ENCODE data around the gene ZSCAN21.

The ZSCAN21 gene

DNA sequence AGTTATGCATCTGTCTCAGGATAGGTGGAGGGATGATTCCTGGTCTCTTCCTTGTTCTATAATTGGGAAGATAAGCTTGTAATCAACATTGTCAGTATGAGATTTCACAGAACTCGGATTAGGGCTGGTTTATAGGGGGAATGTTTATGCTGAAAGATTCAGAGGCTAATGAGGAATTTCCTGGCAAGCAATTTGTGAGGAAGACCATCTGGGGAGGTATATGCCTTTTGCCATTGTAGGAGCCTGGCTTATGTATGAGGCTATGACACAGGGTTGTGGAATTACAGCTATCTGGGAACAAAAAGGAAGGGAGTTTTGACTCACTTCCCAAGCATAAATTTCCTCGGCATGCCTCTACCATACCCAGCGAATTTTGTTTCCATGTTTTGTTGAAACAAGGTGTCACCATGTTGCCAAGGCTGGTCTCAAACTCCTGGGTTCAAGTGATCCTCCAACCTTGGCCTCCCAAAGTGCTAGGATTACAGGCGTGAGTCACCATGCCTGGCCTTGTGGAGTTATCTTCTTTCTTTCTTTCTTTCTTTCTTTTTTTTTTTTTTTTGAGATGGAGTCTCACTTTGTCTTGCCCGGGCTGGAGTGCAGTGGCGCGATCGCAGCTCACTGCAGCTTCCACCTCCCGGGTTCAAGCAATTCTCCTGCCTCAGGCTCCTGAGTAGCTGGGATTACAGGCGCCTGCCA is 37.6 kb downstream of the ZSCAN21 start:
- TF ChIP-seq, protein P1, sequence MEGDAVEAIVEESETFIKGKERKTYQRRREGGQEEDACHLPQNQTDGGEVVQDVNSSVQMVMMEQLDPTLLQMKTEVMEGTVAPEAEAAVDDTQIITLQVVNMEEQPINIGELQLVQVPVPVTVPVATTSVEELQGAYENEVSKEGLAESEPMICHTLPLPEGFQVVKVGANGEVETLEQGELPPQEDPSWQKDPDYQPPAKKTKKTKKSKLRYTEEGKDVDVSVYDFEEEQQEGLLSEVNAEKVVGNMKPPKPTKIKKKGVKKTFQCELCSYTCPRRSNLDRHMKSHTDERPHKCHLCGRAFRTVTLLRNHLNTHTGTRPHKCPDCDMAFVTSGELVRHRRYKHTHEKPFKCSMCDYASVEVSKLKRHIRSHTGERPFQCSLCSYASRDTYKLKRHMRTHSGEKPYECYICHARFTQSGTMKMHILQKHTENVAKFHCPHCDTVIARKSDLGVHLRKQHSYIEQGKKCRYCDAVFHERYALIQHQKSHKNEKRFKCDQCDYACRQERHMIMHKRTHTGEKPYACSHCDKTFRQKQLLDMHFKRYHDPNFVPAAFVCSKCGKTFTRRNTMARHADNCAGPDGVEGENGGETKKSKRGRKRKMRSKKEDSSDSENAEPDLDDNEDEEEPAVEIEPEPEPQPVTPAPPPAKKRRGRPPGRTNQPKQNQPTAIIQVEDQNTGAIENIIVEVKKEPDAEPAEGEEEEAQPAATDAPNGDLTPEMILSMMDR (IDR thresholded peaks at IDR 0.05; ENCODE audit: borderline replicate concordance, insufficient read depth, low read depth, low read length) = no peak
- no peak overlapping the region for H3K4me3 ChIP-seq (ENCODE audit: low read depth, low read length)

DNA sequence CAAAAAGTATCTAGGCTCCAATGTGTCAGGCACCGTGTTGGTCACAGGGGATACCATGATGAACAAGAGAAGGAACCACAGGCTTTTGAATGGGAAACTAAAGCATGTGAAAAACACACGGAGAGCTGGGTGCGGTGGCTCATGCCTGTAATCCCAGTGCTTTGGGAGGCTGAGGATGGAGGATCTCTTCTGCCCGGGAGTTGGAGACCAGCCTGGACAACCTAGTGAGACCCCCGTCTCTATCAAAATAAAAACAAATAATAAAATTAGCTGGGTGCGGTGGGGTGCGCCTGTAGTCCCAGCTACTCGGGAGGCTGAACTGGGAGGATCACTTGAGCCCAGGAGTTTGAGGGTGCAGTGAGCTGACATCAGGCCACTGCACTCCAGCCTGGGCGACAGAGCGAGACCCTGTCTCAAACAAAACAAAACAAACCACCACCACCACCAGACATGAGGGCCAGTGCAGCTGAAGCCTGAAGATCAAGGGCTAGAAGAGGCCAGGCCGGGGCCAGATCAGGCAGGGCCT is 38.6 kb downstream of the ZSCAN21 start:
- peak overlapping the region; percentile 97 for H3K4me3 ChIP-seq (ENCODE audit: low read depth, low read length)
- TF ChIP-seq, protein P1 (IDR thresholded peaks at IDR 0.05; ENCODE audit: borderline replicate concordance, insufficient read depth, low read depth, low read length) = no peak

DNA sequence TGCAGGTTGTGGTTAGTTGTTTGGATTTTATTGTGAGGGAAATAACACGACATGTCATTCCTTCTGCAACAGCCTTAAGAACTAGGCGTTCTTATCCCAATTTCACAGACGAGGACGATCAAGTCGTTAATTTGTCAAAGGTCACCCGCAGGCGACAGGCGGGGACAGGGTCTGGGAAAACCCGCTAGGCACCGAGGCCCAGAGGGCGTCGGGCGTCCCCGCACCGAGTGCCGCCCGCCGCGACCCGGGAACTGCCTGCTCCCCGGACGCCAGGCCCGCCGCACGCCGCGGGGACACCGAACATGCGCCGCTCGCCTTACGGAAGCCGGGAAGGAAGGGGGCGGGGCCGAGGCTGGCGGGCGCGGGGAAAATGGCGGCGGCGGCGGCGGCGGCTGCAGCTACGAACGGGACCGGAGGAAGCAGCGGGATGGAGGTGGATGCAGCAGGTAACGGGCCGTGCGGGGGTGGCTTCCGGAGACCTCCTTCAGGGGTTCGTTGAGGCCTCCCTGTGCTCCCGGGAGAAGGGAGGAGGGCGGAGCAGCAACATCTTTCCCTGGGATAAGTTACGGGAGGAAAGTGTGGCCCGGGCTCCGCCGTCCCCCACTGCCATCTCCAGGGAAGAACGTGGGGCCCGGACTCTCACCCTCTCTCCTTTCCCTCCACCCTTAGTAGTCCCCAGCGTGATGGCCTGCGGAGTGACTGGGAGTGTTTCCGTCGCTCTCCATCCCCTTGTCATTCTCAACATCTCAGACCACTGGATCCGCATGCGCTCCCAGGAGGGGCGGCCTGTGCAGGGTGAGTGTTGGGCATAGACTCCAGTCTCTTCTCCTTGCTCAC is 39.3 kb downstream of the ZSCAN21 start, which contains the start of gene COPS6:
Gene COPS6 (plus strand): TSS at position 349 of the 837 bp plus-strand sequence. CDS start 22 bp downstream, at position 371.
- TF ChIP-seq, protein P1 (IDR thresholded peaks at IDR 0.05; ENCODE audit: borderline replicate concordance, insufficient read depth, low read depth, low read length) = no peak
- peak within 1 kb of the TSS; percentile 97 for H3K4me3 ChIP-seq (ENCODE audit: low read depth, low read length)

DNA sequence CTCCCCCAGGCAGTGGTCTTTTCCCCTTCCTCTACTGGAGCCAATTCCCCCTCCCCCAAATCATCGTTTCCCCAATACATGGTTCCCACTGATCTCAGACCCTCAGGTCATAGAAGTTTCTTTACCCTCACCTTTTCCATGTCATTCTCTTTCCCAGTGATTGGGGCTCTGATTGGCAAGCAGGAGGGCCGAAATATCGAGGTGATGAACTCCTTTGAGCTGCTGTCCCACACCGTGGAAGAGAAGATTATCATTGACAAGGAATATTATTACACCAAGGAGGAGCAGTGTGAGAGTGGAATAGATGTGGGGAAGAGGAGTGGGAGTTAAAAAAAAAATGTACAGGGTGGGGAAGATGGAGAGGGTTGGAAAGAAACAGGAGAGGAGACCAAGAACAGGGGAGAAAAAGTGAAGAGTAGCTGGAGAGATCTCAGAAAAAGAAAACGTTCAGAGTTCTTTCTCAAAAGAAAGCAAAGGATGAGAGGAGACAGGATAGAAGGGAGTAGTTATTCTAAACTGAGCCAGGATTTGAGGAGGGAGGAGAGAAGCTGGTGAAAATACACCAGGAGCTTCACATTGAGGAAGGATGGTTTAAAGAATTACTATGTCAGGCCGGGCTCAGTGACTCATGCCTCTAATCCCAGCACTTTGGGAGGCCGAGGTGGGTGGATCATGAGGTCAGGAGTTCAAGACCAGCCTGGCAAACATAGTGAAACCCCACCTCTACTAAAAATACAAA is 40.1 kb downstream of the ZSCAN21 start:
- TF ChIP-seq, protein P1 (IDR thresholded peaks at IDR 0.05; ENCODE audit: borderline replicate concordance, insufficient read depth, low read depth, low read length) = no peak
- peak overlapping the region; percentile 97 for H3K4me3 ChIP-seq (ENCODE audit: low read depth, low read length)

DNA sequence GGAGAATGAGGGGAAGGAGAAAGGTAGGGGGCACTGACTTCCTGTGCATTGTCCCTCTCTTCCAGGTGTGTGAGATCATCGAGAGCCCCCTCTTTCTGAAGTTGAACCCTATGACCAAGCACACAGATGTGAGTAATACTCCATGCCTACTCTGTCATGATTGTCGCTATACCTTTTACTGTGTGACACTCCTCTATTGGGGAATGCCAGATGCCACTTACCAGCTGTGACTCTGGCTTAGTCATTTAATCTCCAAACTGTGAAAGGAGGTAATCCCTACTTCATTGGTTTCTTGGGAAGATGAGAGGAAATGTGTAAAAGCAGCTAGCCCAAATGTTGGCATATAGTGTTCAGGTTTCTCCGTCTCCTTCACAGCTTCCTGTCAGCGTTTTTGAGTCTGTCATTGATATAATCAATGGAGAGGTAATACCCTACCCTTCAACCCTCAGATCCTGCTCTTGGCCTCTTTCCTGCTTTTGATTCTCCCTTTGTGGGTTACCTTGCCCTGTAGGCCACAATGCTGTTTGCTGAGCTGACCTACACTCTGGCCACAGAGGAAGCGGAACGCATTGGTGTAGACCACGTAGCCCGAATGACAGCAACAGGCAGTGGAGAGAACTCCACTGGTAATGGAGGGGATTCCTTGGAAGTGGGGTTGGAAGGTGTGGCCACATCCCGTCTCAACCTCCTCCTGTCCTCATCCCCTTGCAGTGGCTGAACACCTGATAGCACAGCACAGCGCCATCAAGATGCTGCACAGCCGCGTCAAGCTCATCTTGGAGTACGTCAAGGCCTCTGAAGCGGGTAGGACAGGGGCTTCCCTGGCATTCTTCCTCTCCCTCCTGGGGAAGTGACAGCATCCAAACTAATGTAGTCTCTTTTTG is 41.2 kb downstream of the ZSCAN21 start:
- TF ChIP-seq, protein P1 (IDR thresholded peaks at IDR 0.05; ENCODE audit: borderline replicate concordance, insufficient read depth, low read depth, low read length) = no peak
- no peak overlapping the region for H3K4me3 ChIP-seq (ENCODE audit: low read depth, low read length)
